Measurements from ENCODE around the gene COL4A6.

The COL4A6 gene

DNA sequence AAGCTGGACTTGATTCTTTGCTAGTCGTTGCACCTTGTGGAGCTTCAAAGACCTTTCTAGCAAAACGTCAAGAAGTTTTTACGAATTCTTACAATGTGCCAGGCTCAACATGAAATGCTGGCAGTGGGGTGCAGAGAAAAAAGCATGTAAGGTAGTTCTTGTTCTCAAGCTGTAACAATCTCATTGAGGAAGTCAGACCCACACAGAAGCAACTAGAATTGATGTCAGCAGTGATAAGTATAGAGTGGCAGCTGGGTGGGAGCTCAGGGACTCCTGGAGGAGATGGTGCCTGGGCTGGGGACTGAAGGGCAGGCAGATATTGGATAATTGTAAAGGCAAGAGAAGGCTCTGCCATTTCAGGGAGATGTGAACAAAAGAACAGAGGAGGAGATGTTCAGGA lies 264.3 kb downstream of the COL4A6 start:
- no peak for TF ChIP-seq EZH2phosphoT487 (IDR thresholded peaks at IDR 0.05; ENCODE audit: borderline replicate concordance)
- TF ChIP-seq, protein P1, sequence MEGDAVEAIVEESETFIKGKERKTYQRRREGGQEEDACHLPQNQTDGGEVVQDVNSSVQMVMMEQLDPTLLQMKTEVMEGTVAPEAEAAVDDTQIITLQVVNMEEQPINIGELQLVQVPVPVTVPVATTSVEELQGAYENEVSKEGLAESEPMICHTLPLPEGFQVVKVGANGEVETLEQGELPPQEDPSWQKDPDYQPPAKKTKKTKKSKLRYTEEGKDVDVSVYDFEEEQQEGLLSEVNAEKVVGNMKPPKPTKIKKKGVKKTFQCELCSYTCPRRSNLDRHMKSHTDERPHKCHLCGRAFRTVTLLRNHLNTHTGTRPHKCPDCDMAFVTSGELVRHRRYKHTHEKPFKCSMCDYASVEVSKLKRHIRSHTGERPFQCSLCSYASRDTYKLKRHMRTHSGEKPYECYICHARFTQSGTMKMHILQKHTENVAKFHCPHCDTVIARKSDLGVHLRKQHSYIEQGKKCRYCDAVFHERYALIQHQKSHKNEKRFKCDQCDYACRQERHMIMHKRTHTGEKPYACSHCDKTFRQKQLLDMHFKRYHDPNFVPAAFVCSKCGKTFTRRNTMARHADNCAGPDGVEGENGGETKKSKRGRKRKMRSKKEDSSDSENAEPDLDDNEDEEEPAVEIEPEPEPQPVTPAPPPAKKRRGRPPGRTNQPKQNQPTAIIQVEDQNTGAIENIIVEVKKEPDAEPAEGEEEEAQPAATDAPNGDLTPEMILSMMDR (conservative IDR thresholded peaks at IDR 0.05; ENCODE audit: low read length), result no peak
- no peak overlapping the region for H3K4me2 ChIP-seq (ENCODE audit: low read depth, low read length, poor library complexity, severe bottlenecking)
- no peaks in the 10 kb centered on the region for H3K36me3 ChIP-seq (ENCODE audit: insufficient read depth, low read length)
- no peak overlapping the region for H3K4me3 ChIP-seq (ENCODE audit: low read length, poor library complexity, severe bottlenecking)
- H3K9me2 ChIP-seq (replicated peaks; ENCODE audit: low read depth, low read length), result no peaks in the 10 kb centered on the region
- no peaks in the 10 kb centered on the region for H3K79me2 ChIP-seq (ENCODE audit: insufficient read depth, low read length)
- H3K27me3 ChIP-seq (ENCODE audit: insufficient read depth, low read length, poor library complexity, severe bottlenecking), result no peaks in the 10 kb centered on the region
- H3K9me3 ChIP-seq (ENCODE audit: insufficient read depth, low read depth, low read length), result no peaks in the 10 kb centered on the region
- H4K20me1 ChIP-seq (ENCODE audit: insufficient read depth, low read length, poor library complexity, severe bottlenecking), result no peaks in the 10 kb centered on the region
- H3K9ac ChIP-seq (ENCODE audit: low read depth, low read length, poor library complexity, severe bottlenecking), result no peak overlapping the region
- no peaks in the 10 kb centered on the region for H3K4me1 ChIP-seq (ENCODE audit: insufficient read depth, low read length, poor library complexity, severe bottlenecking)
- no peak overlapping the region for H2AFZ ChIP-seq (ENCODE audit: low read length)
- H3F3A ChIP-seq (ENCODE audit: low read depth), result no peaks in the 10 kb centered on the region

- no peak overlapping the region for H3K9ac ChIP-seq (ENCODE audit: low read depth, low read length, poor library complexity, severe bottlenecking)
- no peaks in the 10 kb centered on the region for H3K9me2 ChIP-seq (replicated peaks; ENCODE audit: low read depth, low read length)
- H3K36me3 ChIP-seq (ENCODE audit: insufficient read depth, low read length), result no peaks in the 10 kb centered on the region
- H3K4me1 ChIP-seq (ENCODE audit: insufficient read depth, low read length, poor library complexity, severe bottlenecking), result no peaks in the 10 kb centered on the region
- TF ChIP-seq EZH2phosphoT487 (IDR thresholded peaks at IDR 0.05; ENCODE audit: borderline replicate concordance), result no peak
- TF ChIP-seq, protein P1 (conservative IDR thresholded peaks at IDR 0.05; ENCODE audit: low read length), result no peak
- H4K20me1 ChIP-seq (ENCODE audit: insufficient read depth, low read length, poor library complexity, severe bottlenecking), result no peaks in the 10 kb centered on the region
- no peak overlapping the region for H3K4me2 ChIP-seq (ENCODE audit: low read depth, low read length, poor library complexity, severe bottlenecking)
- no peaks in the 10 kb centered on the region for H3K79me2 ChIP-seq (ENCODE audit: insufficient read depth, low read length)
- no peaks in the 10 kb centered on the region for H3F3A ChIP-seq (ENCODE audit: low read depth)
- no peak overlapping the region for H2AFZ ChIP-seq (ENCODE audit: low read length)
- H3K27me3 ChIP-seq (ENCODE audit: insufficient read depth, low read length, poor library complexity, severe bottlenecking), result no peaks in the 10 kb centered on the region
- no peak overlapping the region for H3K4me3 ChIP-seq (ENCODE audit: low read length, poor library complexity, severe bottlenecking)
- H3K9me3 ChIP-seq (ENCODE audit: insufficient read depth, low read depth, low read length), result no peaks in the 10 kb centered on the region
Measured at GRCh38 chrX:108171671-108172070, 266.6 kb downstream of the COL4A6 start.

GRCh38 chrX:108169768-108170167 lies 268.5 kb downstream of the COL4A6 start:
- H3K27me3 ChIP-seq (ENCODE audit: insufficient read depth, low read length, poor library complexity, severe bottlenecking), result no peaks in the 10 kb centered on the region
- no peak overlapping the region for H2AFZ ChIP-seq (ENCODE audit: low read length)
- no peaks in the 10 kb centered on the region for H4K20me1 ChIP-seq (ENCODE audit: insufficient read depth, low read length, poor library complexity, severe bottlenecking)
- no peak overlapping the region for H3K4me3 ChIP-seq (ENCODE audit: low read length, poor library complexity, severe bottlenecking)
- H3K36me3 ChIP-seq (ENCODE audit: insufficient read depth, low read length), result no peaks in the 10 kb centered on the region
- no peaks in the 10 kb centered on the region for H3K79me2 ChIP-seq (ENCODE audit: insufficient read depth, low read length)
- no peaks in the 10 kb centered on the region for H3K4me1 ChIP-seq (ENCODE audit: insufficient read depth, low read length, poor library complexity, severe bottlenecking)
- H3K4me2 ChIP-seq (ENCODE audit: low read depth, low read length, poor library complexity, severe bottlenecking), result no peak overlapping the region
- H3K9me3 ChIP-seq (ENCODE audit: insufficient read depth, low read depth, low read length), result no peaks in the 10 kb centered on the region
- H3K9ac ChIP-seq (ENCODE audit: low read depth, low read length, poor library complexity, severe bottlenecking), result no peak overlapping the region
- no peaks in the 10 kb centered on the region for H3F3A ChIP-seq (ENCODE audit: low read depth)
- TF ChIP-seq EZH2phosphoT487 (IDR thresholded peaks at IDR 0.05; ENCODE audit: borderline replicate concordance), result no peak
- TF ChIP-seq, protein P1 (conservative IDR thresholded peaks at IDR 0.05; ENCODE audit: low read length), result no peak
- H3K9me2 ChIP-seq (replicated peaks; ENCODE audit: low read depth, low read length), result no peaks in the 10 kb centered on the region

Data from Loucy (cell line).